MM.1S (cell line): ENCODE data around the gene MOB3B.

Experiments
- DNase-seq: peaks from one replicate; pipeline ENCODE4 v3.0.0-alpha.2; 2015
- H2AFZ ChIP-seq: fragments of 300-600 bp; sonication (generic); 2 replicates; pipeline ENCODE4 v1.6.0; 2016; ENCODE audit warnings: antibody characterized with exemption, low read length
- H3F3A ChIP-seq: fragments of 300-600 bp; sonication (generic); 2 replicates; pipeline ENCODE4 v1.6.1; 2016; ENCODE audit warnings: mild to moderate bottlenecking, antibody characterized with exemption, low read length, moderate library complexity, mixed read lengths; ENCODE audit not compliant: insufficient read depth
- H3K27ac ChIP-seq: fragments of 300-600 bp; sonication (generic); 2 replicates; pipeline ENCODE4 v1.5.1; 2016; ENCODE audit warnings: mild to moderate bottlenecking, low read length
- H3K27me3 ChIP-seq: fragments of 300-600 bp; sonication (generic); replicated peaks from 2 replicates; pipeline ENCODE4 v1.6.0; 2016; ENCODE audit warnings: low read length; ENCODE audit not compliant: insufficient read depth
- H3K36me3 ChIP-seq: fragments of 300-600 bp; sonication (generic); replicated peaks from 2 replicates; pipeline ENCODE4 v1.6.1; 2016; ENCODE audit warnings: mild to moderate bottlenecking, low read length, mixed read lengths; ENCODE audit not compliant: insufficient read depth
- H3K4me1 ChIP-seq: fragments of 300-600 bp; sonication (generic); 2 replicates; pipeline ENCODE4 v1.6.1; 2016; ENCODE audit warnings: low read length, mixed read lengths
- H3K4me2 ChIP-seq: fragments of 300-600 bp; sonication (generic); 2 replicates; pipeline ENCODE4 v1.6.0; 2016; ENCODE audit warnings: low read depth, low read length
- H3K4me3 ChIP-seq: fragments of 300-600 bp; sonication (generic); 2 replicates; pipeline ENCODE4 v1.5.1; 2016; ENCODE audit warnings: low read length, mixed read lengths
- H3K79me2 ChIP-seq: fragments of 300-600 bp; sonication (generic); 2 replicates; pipeline ENCODE4 v1.6.1; 2016; ENCODE audit warnings: mixed run types, low read length, mixed read lengths
- H3K9ac ChIP-seq: fragments of 300-600 bp; sonication (generic); 2 replicates; pipeline ENCODE4 v1.6.1; 2016; ENCODE audit warnings: low read length, mixed read lengths
- H3K9me2 ChIP-seq: fragments of 300-600 bp; sonication (generic); replicated peaks from 2 replicates; pipeline ENCODE4 v1.6.1; 2016; ENCODE audit warnings: mild to moderate bottlenecking, low read length, mixed read lengths; ENCODE audit not compliant: insufficient read depth
- H3K9me3 ChIP-seq: fragments of 300-600 bp; sonication (generic); replicated peaks from 2 replicates; pipeline ENCODE4 v1.6.1; 2016; ENCODE audit warnings: mild to moderate bottlenecking, low read length, mixed read lengths; ENCODE audit not compliant: insufficient read depth
- H4K20me1 ChIP-seq: fragments of 300-600 bp; sonication (generic); 2 replicates; pipeline ENCODE4 v1.6.1; 2016; ENCODE audit warnings: mild to moderate bottlenecking, low read length, moderate library complexity, mixed read lengths; ENCODE audit not compliant: insufficient read depth
- CTCF ChIP-seq: fragments of 300-600 bp; sonication (generic); IDR thresholded peaks from 2 replicates; pipeline ENCODE4 v1.5.1; 2016; ENCODE audit warnings: antibody characterized with exemption, low read length, mixed read lengths
- EZH2 ChIP-seq: fragments of 300-600 bp; sonication (generic); optimal IDR thresholded peaks from 2 replicates; pipeline ENCODE3; 2017; ENCODE audit warnings: low read depth, mild to moderate bottlenecking, antibody characterized with exemption, low read length, mixed read lengths
- EZH2phosphoT487 ChIP-seq: fragments of 300-600 bp; sonication (generic); IDR thresholded peaks from 2 replicates; pipeline ENCODE4 v1.6.1; 2018; ENCODE audit warnings: antibody characterized with exemption, low read length

MOB3B gene

GRCh38 chr9:27340285-27340674 lies 189.3 kb downstream of the MOB3B start:
- H3K27me3 ChIP-seq = no peaks in the 10 kb centered on the region
- no peak overlapping the region for H2AFZ ChIP-seq
- no peaks in the 10 kb centered on the region for H3F3A ChIP-seq

DNA sequence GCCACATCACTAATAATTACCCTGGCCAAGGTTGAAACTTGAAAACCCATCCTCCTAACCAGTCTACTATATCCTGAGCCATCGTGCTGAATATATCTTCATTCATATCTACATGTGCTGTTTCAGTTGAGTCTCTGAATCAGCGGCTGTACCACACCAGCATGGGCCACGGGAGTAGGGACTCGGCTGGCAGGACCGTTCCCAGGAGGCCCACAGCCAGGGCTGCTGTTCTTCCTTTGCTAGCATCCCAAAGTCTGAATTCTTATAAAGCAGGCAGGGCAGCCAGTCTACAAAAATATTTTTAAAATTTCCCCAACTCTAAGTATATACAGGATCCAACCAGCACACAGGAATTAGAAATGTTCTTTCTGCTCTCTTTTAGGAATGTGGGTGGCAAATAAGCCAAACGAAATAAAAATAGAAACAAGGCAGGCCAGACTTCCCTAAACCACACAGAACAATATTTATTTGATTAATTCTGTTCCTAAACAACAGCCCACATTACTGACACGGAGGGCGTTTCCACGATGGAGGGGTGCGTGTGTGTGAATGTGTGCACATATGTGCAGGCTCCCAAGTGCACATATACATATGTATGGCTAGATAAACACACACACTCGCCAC lies 189.8 kb downstream of the MOB3B start:
- Histone ChIP-seq H3K4me1 (no peaks in the 10 kb centered on the region), H2AFZ (no peak overlapping the region), H3K4me2 (no peak overlapping the region), H3K9me2 (no peaks in the 10 kb centered on the region), H3K4me3 (no peak overlapping the region), H4K20me1 (no peaks in the 10 kb centered on the region), H3K27ac (no peak overlapping the region), H3K27me3 (no peaks in the 10 kb centered on the region), H3F3A (no peaks in the 10 kb centered on the region), H3K79me2 (no peaks in the 10 kb centered on the region), H3K9ac (no peak overlapping the region), H3K36me3 (no peaks in the 10 kb centered on the region), H3K9me3 (no peaks in the 10 kb centered on the region)
- no peak for DNase-seq
- TF ChIP-seq EZH2phosphoT487 (no peak), EZH2 (no peak), CTCF (no peak)

More at GRCh38 chr9:27340285-27340674, 189.3 kb downstream of the MOB3B start:
- DNase-seq = no peak
- no peak overlapping the region for H3K4me2 ChIP-seq
- H3K79me2 ChIP-seq = no peaks in the 10 kb centered on the region
- H3K36me3 ChIP-seq = no peaks in the 10 kb centered on the region
- H4K20me1 ChIP-seq = no peaks in the 10 kb centered on the region
- H3K9me2 ChIP-seq = no peaks in the 10 kb centered on the region
- TF ChIP-seq EZH2phosphoT487 (no peak), CTCF (no peak), EZH2 (no peak)
- H3K9me3 ChIP-seq = no peaks in the 10 kb centered on the region
- H3K9ac ChIP-seq = no peak overlapping the region
- no peak overlapping the region for H3K4me3 ChIP-seq
- H3K27ac ChIP-seq = no peak overlapping the region
- H3K4me1 ChIP-seq = no peaks in the 10 kb centered on the region

- Histone ChIP-seq H3K9me3 (no peaks in the 10 kb centered on the region), H3K4me3 (no peak overlapping the region), H3K4me1 (0 out of 2 replicates have a peak, but pooled peaks cover under 1% of the 10 kb centered on the region), H3K9me2 (no peaks in the 10 kb centered on the region), H3K36me3 (no peaks in the 10 kb centered on the region), H3K27ac (no peak overlapping the region), H3K79me2 (no peaks in the 10 kb centered on the region), H3K4me2 (no peak overlapping the region), H3F3A (no peaks in the 10 kb centered on the region), H2AFZ (no peak overlapping the region), H3K9ac (no peak overlapping the region), H3K27me3 (no peaks in the 10 kb centered on the region), H4K20me1 (no peaks in the 10 kb centered on the region)
- DNase-seq = no peak
- TF ChIP-seq CTCF = no peak
- no peak for TF ChIP-seq EZH2phosphoT487
- no peak for TF ChIP-seq EZH2
Measured at GRCh38 chr9:27338527-27338903, 191.1 kb downstream of the MOB3B start.
